Measurements from ENCODE around the gene MC2R.

MC2R gene

DNA sequence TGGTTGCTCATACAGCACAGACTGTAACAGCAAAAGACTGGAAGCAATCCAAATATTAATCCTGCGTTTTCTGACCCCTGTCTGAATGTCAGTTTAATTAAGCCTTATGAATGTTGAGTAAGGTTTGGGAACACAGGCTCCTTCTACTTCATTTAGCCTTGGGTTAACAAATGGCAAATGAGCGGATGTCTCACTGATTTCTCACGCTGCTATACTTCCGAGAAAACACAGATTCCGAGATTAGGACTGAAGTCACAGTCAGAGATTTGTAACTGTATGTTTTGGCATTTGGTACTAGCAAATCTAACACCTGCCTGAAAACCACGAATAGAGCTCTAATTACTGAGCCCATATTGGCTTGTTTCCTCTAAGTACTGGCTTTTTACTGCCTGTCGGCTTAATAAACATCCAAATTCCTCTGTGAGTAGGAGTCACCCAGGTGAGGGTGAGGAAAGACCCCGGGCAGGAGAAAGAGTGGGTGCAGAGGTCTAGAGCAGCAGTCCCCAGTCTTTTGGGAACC lies 80.8 kb downstream of the MC2R start:
- Histone ChIP-seq H2BK5ac (ENCODE audit: low read length) (no peak overlapping the region), H3K4me3 (ENCODE audit: low read length) (no peak overlapping the region), H3K18ac (ENCODE audit: low read length) (no peak overlapping the region), H3K79me2 (ENCODE audit: control insufficient read depth, insufficient read depth, low read length) (no peaks in the 10 kb centered on the region), H3K79me1 (ENCODE audit: low read length) (no peaks in the 10 kb centered on the region), H3K4me2 (ENCODE audit: low read length) (no peak overlapping the region), H3K4ac (ENCODE audit: low read depth, low read length) (no peak overlapping the region), H4K5ac (ENCODE audit: low read length) (no peak overlapping the region), H3K27ac (ENCODE audit: low read depth, low read length) (no peak overlapping the region), H3K9ac (ENCODE audit: low read length) (no peak overlapping the region), H3K56ac (ENCODE audit: low read length) (no peak overlapping the region), H3K27me3 (ENCODE audit: insufficient read depth, low read length, poor library complexity) (no peaks in the 10 kb centered on the region), H4K8ac (ENCODE audit: low read depth, low read length) (no peak overlapping the region), H3K23ac (ENCODE audit: low read length) (no peak overlapping the region), H2AK5ac (ENCODE audit: low read length) (no peak overlapping the region), H2BK15ac (replicated peaks; ENCODE audit: low read depth) (no peak overlapping the region), H2BK120ac (ENCODE audit: low read depth, low read length) (no peak overlapping the region), H3K36me3 (ENCODE audit: control insufficient read depth, insufficient read depth, low read length) (no peaks in the 10 kb centered on the region), H3K4me1 (ENCODE audit: control insufficient read depth, low read depth, low read length) (no peaks in the 10 kb centered on the region)
- WGBS (ENCODE audit: extremely low coverage, insufficient coverage, low lambda C conversion rate) = no CpG with 5 or more reads among the region's 8 CpGs
- DNase-seq = no peak

Measured in mesendoderm (in vitro differentiated cells).